Memory B cell (primary cell): ENCODE data around the gene ACTC1.

ENCODE experiments used
- ATAC-seq: fragments of 150-1000 bp; cut with Tn5 transposase; 2 replicates; pipeline ENCODE4 v1.10.0; 2021; ENCODE audit warnings: low read depth, mild to moderate bottlenecking, moderate library complexity
- DNase-seq, 2 donors: peaks; one replicate each; pipeline ENCODE4 v3.0.0; 2022; ENCODE audit warnings: low spot score in 2 of 2
- H3K27ac Mint-ChIP-seq: one replicate; pipeline ENCODE4 v1.8.0; 2022; ENCODE audit warnings: mild to moderate bottlenecking, moderate library complexity, mixed read lengths
- H3K27me3 Mint-ChIP-seq: one replicate; pipeline ENCODE4 v1.8.0; 2022; ENCODE audit warnings: mixed read lengths
- H3K36me3 Mint-ChIP-seq: one replicate; pipeline ENCODE4 v1.8.0; 2022; ENCODE audit warnings: mild to moderate bottlenecking, mixed read lengths
- H3K4me1 Mint-ChIP-seq: one replicate; pipeline ENCODE4 v1.8.0; 2022; ENCODE audit warnings: mixed read lengths
- H3K4me3 Mint-ChIP-seq: one replicate; pipeline ENCODE4 v1.8.0; 2022; ENCODE audit warnings: mild to moderate bottlenecking, moderate library complexity, mixed read lengths
- H3K9me3 Mint-ChIP-seq: one replicate; pipeline ENCODE4 v1.8.0; 2022; ENCODE audit warnings: mixed read lengths

The ACTC1 gene

DNA sequence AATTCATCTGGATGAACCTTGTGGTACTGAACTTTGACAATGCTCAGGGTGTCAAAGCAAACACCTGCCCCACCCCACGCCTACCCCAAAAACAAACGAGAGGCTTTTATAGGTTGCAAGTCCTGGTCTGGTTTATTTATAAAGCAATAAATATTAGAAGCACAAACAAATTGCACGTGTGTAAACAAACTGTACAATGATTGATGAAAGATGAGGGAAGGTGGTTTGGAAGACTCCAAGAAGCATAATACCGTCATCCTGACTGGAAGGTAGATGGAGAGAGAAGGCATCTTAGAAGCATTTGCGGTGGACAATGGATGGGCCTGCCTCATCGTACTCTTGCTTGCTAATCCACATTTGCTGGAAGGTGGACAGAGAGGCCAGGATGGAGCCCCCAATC lies 5.2 kb downstream of the ACTC1 start:
- Mint-ChIP-seq H3K27ac (no peak overlapping the region), H3K36me3 (no peaks in the 10 kb centered on the region), H3K4me1 (no peaks in the 10 kb centered on the region), H3K4me3 (no peak overlapping the region), H3K27me3 (peaks cover 17% of the 10 kb centered on the region), H3K9me3 (no peaks in the 10 kb centered on the region)
- DNase-seq (no peak), ATAC-seq (no peak)

DNA sequence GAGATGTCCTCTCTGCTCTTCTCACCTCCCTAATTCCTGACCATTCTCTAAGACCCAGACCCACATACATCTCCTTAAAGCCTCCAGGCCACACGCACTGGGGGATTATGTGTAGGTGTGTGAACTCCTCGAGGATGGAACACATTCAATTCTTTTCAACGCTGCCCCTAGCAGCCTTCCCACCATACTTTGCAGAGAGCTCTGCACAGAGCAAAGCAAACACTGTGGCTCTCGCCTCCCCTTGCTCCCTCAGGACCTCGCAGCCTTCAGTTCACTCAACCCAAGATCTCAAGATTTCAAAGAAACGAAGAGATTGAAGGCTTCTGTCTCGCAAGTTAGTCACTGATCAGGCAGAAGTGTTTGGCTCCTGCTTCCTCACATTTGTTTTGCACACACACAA lies 6.0 kb downstream of the ACTC1 start:
- Mint-ChIP-seq H3K4me3 (no peak overlapping the region), H3K27ac (no peak overlapping the region), H3K36me3 (no peaks in the 10 kb centered on the region), H3K9me3 (no peaks in the 10 kb centered on the region), H3K27me3 (peaks cover 16% of the 10 kb centered on the region), H3K4me1 (no peaks in the 10 kb centered on the region)
- DNase-seq (no peak), ATAC-seq (no peak)

GRCh38 chr15:34786206-34786605 lies 9.1 kb downstream of the ACTC1 start:
- Mint-ChIP-seq H3K4me1 (no peaks in the 10 kb centered on the region), H3K9me3 (peaks cover 2% of the 10 kb centered on the region), H3K36me3 (no peaks in the 10 kb centered on the region), H3K27ac (no peak overlapping the region), H3K27me3 (peaks cover 8% of the 10 kb centered on the region), H3K4me3 (no peak overlapping the region)
- DNase-seq, result no peak
- no peak for ATAC-seq

DNA sequence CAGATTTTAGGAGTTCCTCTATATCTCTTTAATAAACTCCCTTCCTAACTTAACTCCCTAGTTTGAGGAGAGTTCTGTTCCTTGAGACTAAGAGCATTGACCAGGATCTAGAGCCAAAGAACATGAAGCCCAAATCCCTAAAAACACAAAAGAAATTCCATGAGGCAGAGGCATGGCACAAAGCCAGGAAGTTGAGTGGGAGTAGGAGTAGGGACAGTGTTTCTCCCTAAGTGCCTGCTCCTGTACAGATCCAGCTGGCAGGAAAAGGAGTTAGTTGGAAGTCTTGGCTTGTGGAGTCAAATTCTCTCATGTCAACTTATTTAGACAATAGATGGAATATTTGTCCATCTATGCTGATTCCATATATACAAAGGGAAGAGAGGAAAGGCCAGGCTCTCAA lies 11.4 kb downstream of the ACTC1 start:
- peaks cover 2% of the 10 kb centered on the region for H3K9me3 Mint-ChIP-seq
- H3K4me3 Mint-ChIP-seq, result no peak overlapping the region
- H3K27me3 Mint-ChIP-seq, result peaks cover 4% of the 10 kb centered on the region
- H3K36me3 Mint-ChIP-seq, result no peaks in the 10 kb centered on the region
- no peak overlapping the region for H3K27ac Mint-ChIP-seq
- DNase-seq, result no peak
- no peaks in the 10 kb centered on the region for H3K4me1 Mint-ChIP-seq
- no peak for ATAC-seq

DNA sequence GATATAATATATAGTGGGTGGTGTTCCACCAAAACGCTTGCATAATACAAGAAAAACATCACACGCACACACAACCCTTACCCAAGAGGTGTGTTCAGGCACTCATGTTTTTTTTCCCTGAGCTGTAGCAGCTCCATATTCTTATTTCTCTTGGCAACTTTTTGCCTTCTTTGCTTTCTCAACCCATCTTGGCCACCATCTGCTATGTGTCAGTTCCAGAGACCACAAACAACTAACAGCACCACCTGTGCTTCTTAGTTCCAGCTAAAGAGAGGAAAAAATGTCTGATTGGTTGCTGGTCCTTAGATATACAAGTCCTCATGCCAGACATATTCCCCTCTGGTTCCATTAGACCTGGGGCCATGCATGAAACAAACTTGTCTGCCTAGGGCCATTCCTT lies 11.9 kb downstream of the ACTC1 start:
- ATAC-seq, result no peak
- no peaks in the 10 kb centered on the region for H3K36me3 Mint-ChIP-seq
- H3K4me1 Mint-ChIP-seq, result no peaks in the 10 kb centered on the region
- no peak overlapping the region for H3K27ac Mint-ChIP-seq
- peaks cover 4% of the 10 kb centered on the region for H3K27me3 Mint-ChIP-seq
- no peak for DNase-seq
- H3K9me3 Mint-ChIP-seq, result peaks cover 2% of the 10 kb centered on the region
- no peak overlapping the region for H3K4me3 Mint-ChIP-seq

DNA sequence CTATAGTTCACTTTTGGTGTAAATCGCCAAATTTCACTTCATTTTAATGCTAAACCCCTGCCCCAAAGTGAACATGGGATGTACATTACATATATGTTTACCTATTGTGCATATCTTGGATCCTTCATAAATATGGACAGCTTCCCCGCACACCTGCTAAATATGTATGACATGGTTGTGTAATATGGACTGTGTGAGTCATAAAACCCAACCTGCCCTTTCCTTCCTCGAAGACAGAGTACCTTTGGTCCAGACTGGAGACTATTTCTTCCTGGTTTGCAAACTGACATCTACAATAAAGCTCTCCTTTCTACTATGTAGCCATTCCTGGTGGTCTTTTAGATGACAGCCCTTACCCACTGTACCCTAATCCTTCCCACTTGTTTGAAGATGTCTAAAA lies 12.4 kb downstream of the ACTC1 start:
- no peak overlapping the region for H3K27ac Mint-ChIP-seq
- ATAC-seq, result no peak
- no peak overlapping the region for H3K4me3 Mint-ChIP-seq
- no peak for DNase-seq
- H3K4me1 Mint-ChIP-seq, result no peaks in the 10 kb centered on the region
- H3K27me3 Mint-ChIP-seq, result peaks cover 4% of the 10 kb centered on the region
- no peaks in the 10 kb centered on the region for H3K36me3 Mint-ChIP-seq
- H3K9me3 Mint-ChIP-seq, result peaks cover 2% of the 10 kb centered on the region

DNA sequence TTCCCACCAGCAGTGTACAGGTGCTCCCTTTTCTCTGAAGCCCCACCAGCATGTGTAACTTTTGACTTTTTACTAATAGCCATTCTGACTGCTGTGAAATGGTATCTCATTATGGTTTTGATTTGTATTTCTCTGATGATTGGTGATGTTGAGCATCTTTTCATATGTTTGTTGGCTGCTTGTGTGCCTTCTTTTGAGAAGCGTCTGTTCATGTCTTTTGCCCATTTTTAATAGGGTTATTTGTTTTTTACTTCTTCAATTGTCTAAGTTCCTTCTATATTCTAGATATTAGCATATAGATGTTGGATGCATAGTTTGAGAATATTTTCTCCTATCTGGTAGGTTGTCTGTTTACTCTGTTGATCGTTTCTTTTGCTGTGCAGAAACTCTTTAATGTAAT lies 14.6 kb downstream of the ACTC1 start:
- Mint-ChIP-seq H3K4me3 (no peak overlapping the region), H3K27me3 (peaks cover 2% of the 10 kb centered on the region), H3K27ac (no peak overlapping the region), H3K36me3 (no peaks in the 10 kb centered on the region), H3K4me1 (no peaks in the 10 kb centered on the region), H3K9me3 (peaks cover 2% of the 10 kb centered on the region)
- DNase-seq, result no peak
- ATAC-seq, result no peak

DNA sequence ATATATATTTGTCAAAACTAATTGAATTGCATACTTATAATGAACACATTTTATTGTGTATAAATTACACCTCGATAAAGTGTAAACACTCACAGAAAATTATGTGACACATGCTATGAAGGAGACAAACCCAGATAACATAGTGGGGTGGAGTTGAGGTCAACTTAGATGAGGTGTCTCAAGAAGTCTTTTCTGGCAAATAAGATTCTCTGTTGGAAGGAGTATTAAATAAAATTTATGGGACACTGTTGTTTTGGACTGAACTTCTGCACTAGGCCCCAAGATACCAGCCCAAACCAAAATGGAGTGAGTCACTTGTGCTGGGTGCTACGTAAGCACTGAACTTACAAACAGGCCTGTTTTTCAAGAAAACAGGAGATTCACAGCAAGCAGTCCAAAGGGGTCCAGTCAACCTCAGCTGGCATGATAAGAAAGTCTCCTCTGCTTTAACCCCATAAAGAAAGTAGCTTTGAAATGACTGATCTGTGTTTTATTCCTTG lies 18.7 kb downstream of the ACTC1 start:
- no peak for ATAC-seq
- H3K4me1 Mint-ChIP-seq, result no peaks in the 10 kb centered on the region
- no peak overlapping the region for H3K27ac Mint-ChIP-seq
- H3K36me3 Mint-ChIP-seq, result no peaks in the 10 kb centered on the region
- DNase-seq, result no peak
- H3K9me3 Mint-ChIP-seq, result peaks cover 2% of the 10 kb centered on the region
- no peak overlapping the region for H3K4me3 Mint-ChIP-seq
- H3K27me3 Mint-ChIP-seq, result peaks cover 5% of the 10 kb centered on the region

- Mint-ChIP-seq H3K4me3 (no peak overlapping the region), H3K27ac (no peak overlapping the region), H3K36me3 (no peaks in the 10 kb centered on the region), H3K27me3 (peaks cover 7% of the 10 kb centered on the region), H3K4me1 (peaks cover 2% of the 10 kb centered on the region), H3K9me3 (no peaks in the 10 kb centered on the region)
- DNase-seq (no peak), ATAC-seq (no peak)
Measured at GRCh38 chr15:34773917-34774316, 21.4 kb downstream of the ACTC1 start.

GRCh38 chr15:34773013-34773412 lies 22.3 kb downstream of the ACTC1 start:
- DNase-seq (no peak), ATAC-seq (no peak)
- no peak overlapping the region for H3K4me3 Mint-ChIP-seq
- no peaks in the 10 kb centered on the region for H3K9me3 Mint-ChIP-seq
- H3K27me3 Mint-ChIP-seq, result peaks cover 7% of the 10 kb centered on the region
- H3K4me1 Mint-ChIP-seq, result peaks cover 2% of the 10 kb centered on the region
- no peak overlapping the region for H3K27ac Mint-ChIP-seq
- no peaks in the 10 kb centered on the region for H3K36me3 Mint-ChIP-seq

DNA sequence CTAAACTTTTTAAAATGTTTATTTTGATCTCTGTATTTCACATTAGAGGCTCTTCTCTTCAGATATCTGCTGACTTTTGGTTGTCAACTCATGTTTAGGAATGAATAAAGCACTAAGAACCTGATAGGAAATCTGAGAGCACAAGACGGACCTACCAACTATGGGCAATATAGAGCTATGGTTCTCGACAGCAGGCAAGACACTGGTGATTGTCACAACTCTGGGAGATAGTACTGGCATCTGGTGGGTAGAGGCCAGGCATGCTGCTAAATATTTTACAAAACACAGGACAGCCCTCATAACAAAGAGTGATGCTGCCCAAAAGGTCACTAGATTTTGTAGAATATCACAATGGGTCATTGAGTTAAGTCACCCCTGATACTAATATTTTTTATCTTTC lies 23.0 kb downstream of the ACTC1 start:
- no peak overlapping the region for H3K27ac Mint-ChIP-seq

GRCh38 chr15:34769711-34770110 lies 25.6 kb downstream of the ACTC1 start:
- ATAC-seq, result no peak
- peaks cover 2% of the 10 kb centered on the region for H3K4me1 Mint-ChIP-seq

More for the DNA sequence above, 23.0 kb downstream of the ACTC1 start:
- Mint-ChIP-seq H3K36me3 (no peaks in the 10 kb centered on the region), H3K9me3 (no peaks in the 10 kb centered on the region), H3K27me3 (peaks cover 7% of the 10 kb centered on the region), H3K4me3 (no peak overlapping the region), H3K4me1 (peaks cover 2% of the 10 kb centered on the region)
- DNase-seq, result no peak
- no peak for ATAC-seq

DNA sequence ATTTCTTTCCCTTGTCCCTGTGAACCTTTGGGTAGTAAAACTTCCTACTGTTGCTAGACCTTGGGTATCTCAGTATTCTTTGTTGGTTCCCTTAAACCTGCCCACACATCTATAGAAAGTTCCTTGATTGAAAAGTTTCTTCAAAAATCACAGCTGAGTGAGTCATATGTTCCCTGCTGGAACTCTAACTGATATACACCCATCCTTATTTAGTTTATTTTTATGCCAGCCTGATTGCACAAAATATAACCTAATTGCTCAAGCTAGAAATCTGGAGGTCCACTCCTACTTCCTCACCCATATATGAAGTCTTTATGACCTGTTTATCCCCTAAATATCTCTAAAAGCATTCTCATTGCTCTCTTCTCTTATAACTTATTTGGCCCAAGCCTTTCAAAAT lies 26.8 kb downstream of the ACTC1 start:
- no peaks in the 10 kb centered on the region for H3K36me3 Mint-ChIP-seq
- peaks cover 3% of the 10 kb centered on the region for H3K27me3 Mint-ChIP-seq
- H3K4me1 Mint-ChIP-seq, result peaks cover 2% of the 10 kb centered on the region
- no peaks in the 10 kb centered on the region for H3K9me3 Mint-ChIP-seq
- ATAC-seq, result no peak
- no peak overlapping the region for H3K27ac Mint-ChIP-seq
- no peak for DNase-seq
- H3K4me3 Mint-ChIP-seq, result no peak overlapping the region

More at GRCh38 chr15:34769711-34770110, 25.6 kb downstream of the ACTC1 start:
- H3K36me3 Mint-ChIP-seq, result no peaks in the 10 kb centered on the region
- H3K9me3 Mint-ChIP-seq, result no peaks in the 10 kb centered on the region
- H3K27me3 Mint-ChIP-seq, result peaks cover 3% of the 10 kb centered on the region
- no peak overlapping the region for H3K4me3 Mint-ChIP-seq
- no peak overlapping the region for H3K27ac Mint-ChIP-seq
- DNase-seq, result no peak

- Mint-ChIP-seq H3K27me3 (peaks cover 2% of the 10 kb centered on the region), H3K4me1 (peaks cover 2% of the 10 kb centered on the region), H3K4me3 (no peak overlapping the region), H3K27ac (no peak overlapping the region), H3K36me3 (no peaks in the 10 kb centered on the region), H3K9me3 (no peaks in the 10 kb centered on the region)
- ATAC-seq, result no peak
- no peak for DNase-seq
Measured at GRCh38 chr15:34765741-34766140, 29.6 kb downstream of the ACTC1 start.

GRCh38 chr15:34760909-34761308 lies 34.4 kb downstream of the ACTC1 start:
- Mint-ChIP-seq H3K27me3 (peaks cover 3% of the 10 kb centered on the region), H3K36me3 (no peaks in the 10 kb centered on the region), H3K4me3 (no peak overlapping the region), H3K9me3 (no peaks in the 10 kb centered on the region), H3K4me1 (no peaks in the 10 kb centered on the region), H3K27ac (no peak overlapping the region)
- DNase-seq, result no peak
- ATAC-seq, result no peak
